NCI-H345 treated with DMSO at 0.1 percent for 48 hours (cell line): ENCODE results near the gene CD34.

ENCODE experiments used
- DNase-seq: peaks from one replicate; lab custom pipeline; 2025; ENCODE audit not compliant: unreplicated experiment; lab: John Stamatoyannopoulos, UW

The CD34 gene

GRCh38 chr1:207836591-207837347 is 74.2 kb downstream of the CD34 start:
- no peak for DNase-seq

GRCh38 chr1:207835958-207836357 is 75.0 kb downstream of the CD34 start:
- no peak for DNase-seq

- no peak for DNase-seq
Observed at GRCh38 chr1:207833956-207834660, 76.8 kb downstream of the CD34 start.

GRCh38 chr1:207833381-207833780 is 77.5 kb downstream of the CD34 start:
- no peak for DNase-seq

GRCh38 chr1:207832796-207833195 is 78.1 kb downstream of the CD34 start:
- DNase-seq: no peak

GRCh38 chr1:207831517-207832327 is 79.2 kb downstream of the CD34 start:
- no peak for DNase-seq
